CD4-positive, alpha-beta T cell treated with Interleukin-6 for 4 hours (primary cell): ENCODE measurements around the gene TRAPPC11.

Experiments
- DNase-seq: peaks from one replicate; pipeline ENCODE4 v3.0.0-alpha.2; 2020; ENCODE audit warnings: mixed read lengths

Gene TRAPPC11

DNA sequence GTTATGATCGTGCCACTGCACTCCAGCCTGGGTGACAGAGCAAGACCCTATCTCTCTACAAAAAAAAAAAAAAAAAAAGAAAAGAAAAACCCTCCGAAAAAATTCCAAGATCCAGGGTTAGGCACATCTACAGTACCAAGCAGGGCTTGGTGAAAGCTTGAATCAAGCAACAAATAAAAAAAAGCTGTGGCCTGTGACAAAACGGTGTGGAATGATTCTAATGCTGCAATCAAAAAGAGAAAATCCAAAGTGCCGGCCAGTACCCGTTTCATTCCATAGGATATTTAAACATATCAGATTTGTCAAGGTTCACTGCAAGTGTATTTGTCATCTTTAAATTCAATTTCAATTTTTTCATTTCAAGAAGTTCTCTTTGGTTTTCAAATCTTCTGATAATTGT, 20.7 kb upstream of the TRAPPC11 start:
- DNase-seq: no peak

DNA sequence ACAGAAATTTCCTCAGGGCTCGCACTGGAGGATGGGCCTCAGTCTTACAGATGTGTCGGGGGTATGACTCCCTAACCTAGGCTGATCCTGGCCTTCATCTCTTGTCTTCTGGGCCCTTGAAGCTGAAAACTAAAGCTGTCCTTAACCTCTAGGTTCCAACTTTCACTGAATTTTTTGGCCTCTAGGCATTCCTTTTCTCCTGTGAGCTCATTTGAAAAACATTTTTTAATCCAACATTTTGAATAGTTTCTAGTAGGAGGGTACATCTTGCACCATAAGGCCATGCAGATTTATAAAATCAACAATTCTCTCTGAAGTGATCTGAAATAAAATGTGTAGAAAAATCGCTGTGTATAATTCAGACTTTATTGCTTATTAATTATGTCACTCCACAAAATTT, 19.8 kb upstream of the TRAPPC11 start:
- no peak for DNase-seq

DNA sequence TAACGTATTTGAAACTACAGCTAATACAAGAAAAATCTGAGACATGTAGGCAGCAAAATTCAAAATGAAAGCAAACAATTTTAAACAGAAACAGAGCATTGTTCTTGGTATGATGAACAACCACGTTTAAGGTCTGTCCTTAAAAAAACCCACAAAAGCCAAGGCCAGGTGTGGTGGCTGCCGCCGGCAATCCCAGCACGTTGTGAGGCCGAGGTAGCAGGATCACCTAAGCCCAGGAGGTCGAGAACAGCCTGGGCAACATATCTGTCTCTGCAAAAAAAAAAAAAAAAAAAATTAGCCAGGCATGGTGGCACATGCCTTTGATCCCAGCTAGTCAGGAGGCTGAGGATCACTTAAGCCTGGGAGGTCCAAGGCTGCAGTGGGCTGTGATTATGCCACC, 13.8 kb upstream of the TRAPPC11 start:
- no peak for DNase-seq

DNA sequence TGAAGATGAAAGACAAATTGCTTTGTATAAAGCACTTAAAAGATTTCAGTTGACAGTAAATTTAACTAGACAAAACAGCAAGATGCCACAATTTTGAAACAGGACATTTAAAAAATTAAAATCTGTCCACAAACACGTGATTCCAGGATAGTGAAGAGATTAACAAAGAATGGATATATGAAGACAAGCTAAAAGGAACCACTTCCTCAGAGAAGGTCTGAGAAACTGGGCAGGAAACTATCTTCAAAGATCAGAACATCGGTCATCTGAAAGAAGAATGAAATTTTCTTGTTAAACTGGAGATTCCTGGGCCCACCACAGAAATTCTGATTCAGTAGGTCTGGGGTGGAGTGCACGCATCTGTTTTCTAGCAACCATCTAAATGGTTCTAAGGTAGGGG, 1.5 kb upstream of the TRAPPC11 start:
- DNase-seq: no peak

DNA sequence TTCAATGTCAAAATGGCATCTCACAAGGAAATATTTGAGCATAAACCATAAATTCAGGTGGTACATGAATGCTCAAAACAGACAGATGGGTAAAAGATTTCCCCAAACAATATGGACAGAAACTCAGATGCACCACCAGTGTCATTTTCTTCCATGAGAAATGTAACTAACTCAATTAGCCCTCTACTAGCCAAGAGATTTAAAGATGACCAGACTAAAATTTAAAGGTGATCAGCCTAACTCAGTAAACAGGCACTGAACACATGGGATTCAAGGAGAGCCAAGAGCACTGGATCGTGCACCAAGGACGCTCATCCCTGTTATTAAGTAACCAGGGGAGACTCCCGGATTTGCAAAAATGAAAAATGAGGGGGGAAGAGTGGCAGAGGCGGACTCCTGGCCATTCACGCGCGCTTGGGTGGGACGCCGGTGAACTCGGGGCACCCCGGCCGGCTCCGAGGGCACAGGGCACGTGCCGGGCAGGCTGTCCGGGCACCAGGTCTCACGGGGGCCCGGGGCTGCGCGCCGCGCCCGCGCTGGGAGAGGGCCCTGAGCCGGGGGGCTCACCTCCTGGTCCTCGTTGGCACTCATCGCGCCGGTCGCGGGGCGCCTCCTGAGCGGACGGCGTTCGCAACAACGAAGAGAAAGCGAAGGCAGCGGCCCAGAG, 598 bp upstream of the TRAPPC11 start:
- DNase-seq: peak; percentile 9

DNA sequence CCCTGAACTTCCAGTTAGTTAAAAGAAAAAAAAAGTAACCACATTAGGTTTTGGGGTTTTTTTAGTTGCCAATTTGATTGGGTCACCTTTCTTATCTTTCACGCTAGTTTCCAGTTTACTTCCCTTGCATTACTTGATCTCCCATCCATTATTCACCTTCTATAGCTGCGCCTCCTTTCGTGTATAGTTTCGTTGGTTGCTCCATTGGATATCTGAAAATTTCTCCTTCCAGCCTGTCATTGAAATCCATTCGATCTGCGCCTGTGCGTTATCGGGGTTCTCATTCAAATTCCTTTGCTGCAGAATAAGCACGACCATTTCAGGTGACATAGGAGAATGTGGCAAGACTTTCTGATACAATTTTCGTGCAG, 764 bp downstream of the TRAPPC11 start:
- no peak for DNase-seq

DNA sequence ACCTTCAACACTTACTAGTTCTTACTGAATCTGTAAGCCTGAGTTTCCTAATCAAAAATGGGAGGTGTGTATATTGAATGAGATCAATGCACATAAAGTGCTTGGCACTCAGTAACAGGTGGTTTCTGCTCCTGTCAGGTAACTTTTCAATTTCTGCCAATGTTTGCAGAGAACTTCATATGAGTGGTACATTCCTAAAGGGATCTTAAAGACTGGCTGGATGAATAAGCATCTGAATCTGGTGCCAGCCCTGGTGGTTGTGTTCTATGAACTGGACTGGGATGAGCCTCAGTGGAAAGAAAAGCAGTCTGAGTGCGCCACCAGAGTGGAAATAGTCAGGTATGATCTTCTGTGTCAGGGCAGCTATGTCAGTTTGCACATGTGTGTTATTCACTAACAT, 7.0 kb downstream of the TRAPPC11 start:
- DNase-seq: no peak

DNA sequence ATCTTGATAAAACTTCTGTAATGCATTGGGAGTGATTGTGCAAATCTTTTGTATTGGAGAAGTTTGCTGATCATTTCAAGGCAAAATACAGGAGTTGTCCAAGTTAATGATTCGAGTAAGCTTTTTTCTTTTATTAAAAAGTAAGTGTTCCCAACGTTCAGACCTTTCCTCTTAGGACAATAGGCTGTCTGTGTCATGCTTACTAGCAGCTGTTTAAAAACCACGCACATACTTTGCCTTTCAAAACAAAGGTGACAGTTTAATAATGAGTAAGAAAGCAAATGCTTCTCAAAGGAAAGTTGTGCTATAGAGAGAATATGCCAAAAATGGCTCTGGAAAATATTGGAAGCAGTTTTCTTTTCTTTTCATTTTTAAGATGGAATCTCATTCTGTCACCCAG, 11.2 kb downstream of the TRAPPC11 start:
- no peak for DNase-seq

DNA sequence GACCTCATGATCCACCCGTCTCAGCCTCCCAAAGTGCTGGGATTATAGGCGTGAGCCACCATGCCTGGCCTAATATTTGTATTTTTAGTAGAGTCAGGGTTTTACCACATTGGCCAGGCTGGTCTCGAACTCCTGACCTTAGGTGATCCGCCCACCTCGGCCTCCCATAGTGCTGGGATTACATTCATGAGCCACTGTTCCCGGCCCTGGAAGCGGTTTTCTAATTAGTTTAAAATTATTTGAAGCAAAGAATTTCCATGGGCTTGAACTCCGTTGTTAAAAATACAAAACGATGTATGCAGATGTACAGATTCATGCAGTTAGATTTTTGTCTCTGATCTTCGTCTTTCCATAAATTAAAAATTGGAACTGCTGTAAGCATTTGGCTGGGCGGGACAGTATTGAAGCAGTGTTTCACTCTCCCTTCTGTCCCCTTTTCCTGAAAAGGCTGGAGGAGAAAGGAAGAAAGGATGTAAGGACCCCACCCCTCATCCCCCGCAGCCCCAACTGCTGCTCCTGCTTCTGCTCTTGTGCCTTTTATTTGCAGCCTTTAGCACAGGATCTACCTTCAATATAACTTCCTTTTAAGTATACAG, 12.0 kb downstream of the TRAPPC11 start:
- DNase-seq: no peak

DNA sequence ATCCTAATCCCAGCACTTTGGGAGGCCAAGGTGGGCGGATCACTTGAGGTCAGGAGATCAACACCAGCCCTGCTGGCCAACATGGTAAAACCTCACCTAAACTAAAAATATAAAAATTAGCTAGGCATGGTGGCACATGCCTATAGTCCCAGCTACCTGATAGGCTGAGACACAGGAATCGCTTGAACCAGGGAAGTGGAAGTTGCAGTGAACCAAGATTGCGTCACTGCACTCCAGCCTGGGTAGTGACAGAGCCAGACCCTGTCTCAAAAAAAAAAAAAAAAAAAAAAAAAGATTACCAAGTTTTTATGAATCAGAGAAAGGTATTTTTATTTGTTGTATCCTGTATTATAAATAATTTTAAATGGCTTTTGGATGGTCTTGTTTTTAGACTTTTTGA, 15.1 kb downstream of the TRAPPC11 start:
- DNase-seq: no peak

DNA sequence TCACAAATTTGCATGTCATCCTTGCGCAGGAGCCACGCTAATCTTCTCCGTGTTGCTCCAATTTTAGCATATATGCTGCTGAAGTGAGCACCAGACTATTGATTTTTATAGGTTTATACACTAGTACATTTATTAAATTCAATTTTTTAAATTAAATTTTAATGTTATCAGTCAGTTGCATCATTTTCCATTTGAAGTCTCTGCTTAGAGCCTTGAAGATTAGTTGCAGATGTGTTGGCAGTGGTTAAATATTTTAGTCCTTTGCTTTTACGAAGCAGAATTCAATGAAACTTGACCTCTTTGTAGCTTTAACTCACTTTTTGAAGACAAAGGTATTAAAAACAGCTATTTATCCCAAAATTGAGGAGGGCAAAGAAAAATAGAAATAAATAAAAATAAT, 16.5 kb downstream of the TRAPPC11 start:
- no peak for DNase-seq

DNA sequence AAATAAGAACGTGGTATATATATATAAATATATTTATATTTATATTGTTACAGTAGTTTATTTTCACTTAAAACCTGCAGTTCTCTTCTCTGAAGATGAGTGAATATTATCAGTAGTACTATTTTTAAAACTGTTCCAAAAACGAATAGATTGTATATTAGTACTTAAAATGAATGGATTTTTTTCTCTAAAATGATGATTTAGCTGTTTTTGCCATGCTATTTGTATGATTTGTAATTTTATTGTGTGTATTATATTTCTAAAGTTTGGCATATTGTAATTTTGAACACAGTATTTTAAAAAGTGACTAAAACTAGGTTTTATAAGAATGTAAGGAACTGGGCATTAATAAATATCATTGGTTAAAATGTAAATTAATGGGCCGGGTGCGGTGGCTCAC, 22.0 kb downstream of the TRAPPC11 start:
- DNase-seq: no peak

DNA sequence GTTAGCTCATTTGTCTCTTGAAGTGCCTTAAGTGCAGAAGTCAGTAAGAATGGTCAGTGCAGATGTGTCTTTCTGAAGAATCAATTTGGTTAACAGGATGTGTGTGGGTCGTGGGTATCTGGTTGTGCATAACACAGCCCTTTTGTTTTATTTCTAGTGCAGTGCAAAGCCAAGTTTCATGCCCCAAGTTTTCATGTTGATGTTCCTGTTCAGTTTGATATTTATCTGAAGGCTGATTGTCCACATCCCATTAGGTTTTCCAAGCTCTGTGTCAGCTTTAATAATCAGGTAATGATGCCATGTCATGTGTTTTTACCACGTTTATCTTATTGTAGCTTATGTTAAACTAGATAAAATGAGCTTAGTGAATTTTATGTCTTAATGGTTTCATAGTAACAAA, 27.4 kb downstream of the TRAPPC11 start:
- DNase-seq: no peak

DNA sequence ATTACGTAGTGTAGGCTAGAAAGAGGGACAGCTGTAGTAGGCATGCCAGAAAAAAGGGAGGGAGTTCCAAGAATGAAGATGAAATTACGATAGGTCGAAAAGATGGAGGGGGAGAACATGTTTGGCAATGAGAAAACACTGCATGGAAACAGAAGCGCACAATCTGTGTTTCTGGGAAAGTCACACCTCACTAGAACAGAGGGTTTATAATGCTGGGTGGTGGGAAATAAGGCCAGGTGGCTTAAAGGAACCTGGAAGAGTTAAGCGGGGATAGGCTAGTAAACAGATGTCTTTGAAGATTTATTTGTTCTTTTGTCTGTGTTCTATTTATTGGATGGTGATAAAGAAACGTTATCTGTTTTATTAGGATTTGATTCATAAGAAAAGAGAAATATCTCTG, 29.1 kb downstream of the TRAPPC11 start:
- DNase-seq: no peak

DNA sequence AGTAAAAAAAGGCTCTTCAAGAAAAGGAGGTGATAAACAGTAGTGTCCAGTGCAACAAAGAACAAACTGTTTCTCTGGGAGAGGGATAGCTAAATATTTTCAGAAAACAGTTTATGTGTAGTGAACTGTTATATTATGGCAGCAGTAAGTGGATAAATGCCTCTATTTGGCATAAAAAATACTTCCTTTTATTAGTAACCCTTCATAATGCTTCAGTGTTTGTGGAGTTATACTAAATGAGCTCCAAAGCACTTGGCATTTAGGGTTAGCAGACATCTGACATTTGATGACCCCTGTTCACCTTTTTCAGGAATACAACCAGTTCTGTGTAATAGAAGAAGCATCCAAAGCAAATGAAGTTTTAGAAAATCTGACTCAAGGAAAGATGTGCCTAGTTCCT, 31.9 kb downstream of the TRAPPC11 start:
- no peak for DNase-seq

DNA sequence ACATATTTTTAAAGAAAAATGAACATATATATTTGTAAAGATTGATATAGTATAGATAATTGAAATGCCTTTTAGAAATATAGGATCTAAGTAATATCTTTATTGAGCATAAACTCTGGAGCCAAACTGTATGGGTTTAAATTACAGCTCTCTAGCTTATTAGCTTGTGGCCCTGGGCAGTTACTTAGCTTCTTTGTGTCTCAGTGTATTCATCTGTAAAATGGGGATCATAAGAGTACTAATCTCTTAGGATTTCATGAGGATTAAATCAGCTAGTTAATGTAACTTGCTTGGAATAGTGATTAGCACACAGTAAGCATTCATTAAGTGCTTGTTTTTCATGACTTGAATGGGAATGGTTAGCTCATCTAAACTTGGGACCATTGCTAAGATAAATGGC, 32.8 kb downstream of the TRAPPC11 start:
- DNase-seq: no peak

DNA sequence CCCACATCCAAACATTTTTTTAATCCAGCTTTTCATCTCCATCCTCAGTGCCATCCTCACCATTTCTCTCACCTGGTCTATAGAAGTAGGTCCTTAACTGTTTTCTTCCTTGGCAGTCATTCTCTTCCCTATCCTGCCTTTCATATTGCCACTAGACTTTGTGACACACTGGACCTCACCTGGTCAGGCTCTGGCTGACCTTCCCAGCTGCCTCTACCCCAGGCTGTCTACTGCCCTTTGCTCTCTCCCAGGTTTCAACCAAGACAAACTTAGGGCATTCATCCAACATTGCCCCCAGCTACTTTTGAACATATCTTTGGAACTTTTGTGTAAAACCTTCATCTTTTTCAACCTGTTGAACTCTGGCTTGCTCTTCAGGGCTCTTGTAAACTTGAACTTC, 39.8 kb downstream of the TRAPPC11 start:
- DNase-seq: no peak

DNA sequence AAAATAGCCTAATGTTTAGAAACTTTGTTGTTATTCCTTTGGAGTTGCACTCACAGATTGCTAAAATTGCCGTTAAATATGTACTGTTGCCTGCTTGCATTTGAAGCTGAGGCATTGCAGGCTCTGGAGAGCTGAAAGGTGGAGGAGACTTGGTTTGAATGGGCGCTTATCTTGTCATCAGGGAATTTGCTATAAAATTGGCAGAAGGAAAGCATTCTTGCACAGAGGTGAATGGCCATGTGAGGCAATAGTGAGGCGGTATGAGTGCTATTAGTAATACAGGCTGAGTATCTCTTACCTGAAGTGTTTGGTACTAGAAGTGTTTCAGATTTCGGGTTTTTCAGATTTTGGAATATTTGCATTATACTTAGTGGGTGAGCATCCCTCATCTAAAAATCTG, 41.3 kb downstream of the TRAPPC11 start:
- no peak for DNase-seq

DNA sequence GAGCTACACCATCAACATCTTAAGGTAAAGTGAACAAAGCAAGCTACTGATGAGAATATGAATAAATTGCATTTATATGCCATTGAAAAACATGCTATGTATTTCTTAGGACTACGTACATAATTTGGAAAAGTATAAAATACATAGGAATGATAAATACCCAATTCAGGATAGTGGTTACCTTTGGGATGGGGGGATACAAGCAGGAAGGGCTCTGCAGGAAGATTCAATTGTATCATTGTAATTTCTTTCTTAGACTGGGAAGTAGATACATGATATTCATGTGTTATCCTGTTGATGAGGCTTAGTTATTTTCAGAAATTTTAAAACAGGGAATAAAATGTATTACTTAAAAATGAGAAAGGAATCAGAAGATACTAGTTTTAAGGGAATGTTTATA, 43.4 kb downstream of the TRAPPC11 start:
- no peak for DNase-seq

DNA sequence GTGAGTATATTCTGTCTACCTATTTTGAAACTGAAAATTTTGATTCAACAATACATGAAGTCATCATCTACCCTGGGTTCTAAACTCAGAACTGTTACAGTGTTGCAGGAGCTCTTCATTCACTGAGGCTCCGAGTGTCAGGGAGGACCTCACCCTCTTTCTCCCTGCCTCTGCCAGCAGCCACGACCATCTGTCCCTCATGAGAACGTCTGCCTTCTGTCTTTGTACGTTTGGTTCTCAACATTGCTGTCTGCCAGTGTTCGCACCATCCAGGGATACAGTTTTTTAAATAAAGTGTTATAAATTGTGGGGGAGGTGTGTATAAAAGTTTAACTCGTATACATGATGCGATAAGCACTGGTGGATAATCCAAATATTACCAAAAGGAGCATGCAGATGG, 55.5 kb downstream of the TRAPPC11 start:
- DNase-seq: no peak

DNA sequence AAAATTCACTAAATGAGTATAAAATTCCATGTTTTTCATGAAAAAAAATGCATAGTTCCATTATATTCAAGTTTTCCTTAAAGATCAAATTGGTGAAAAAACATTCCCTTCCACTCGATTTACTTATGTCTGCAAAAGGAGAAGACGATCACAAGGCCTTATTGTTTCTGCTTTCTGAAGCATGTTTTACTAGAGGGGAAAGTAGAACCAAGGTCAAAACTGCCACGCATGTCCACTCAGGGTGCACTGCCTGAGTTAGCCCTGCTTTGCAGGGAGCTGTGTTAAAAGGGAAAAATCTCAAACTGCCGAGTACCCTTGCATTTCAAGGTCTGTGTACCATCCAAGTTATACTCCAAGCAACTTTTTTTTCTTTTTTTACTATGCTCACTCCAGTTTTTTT, 57.2 kb downstream of the TRAPPC11 start:
- no peak for DNase-seq

DNA sequence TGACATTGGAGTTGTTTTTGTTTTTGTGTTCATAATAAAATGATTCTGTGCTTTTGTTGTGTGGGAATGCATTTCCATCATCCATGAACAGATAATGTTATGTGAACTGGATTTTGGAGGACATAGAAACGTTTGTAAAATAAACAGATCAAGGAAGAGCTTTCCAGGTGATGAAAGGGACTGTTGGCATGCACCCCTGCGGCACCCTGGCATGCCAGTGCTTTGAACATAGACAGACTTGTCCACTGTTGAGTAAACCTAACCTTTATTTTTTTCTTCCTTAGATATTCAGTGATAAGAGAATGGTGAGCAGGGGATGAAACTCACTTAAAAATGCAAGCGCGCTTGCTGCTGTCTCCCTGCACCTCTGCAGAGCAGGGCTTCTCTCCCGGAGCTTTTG, 59.8 kb downstream of the TRAPPC11 start:
- DNase-seq: no peak

DNA sequence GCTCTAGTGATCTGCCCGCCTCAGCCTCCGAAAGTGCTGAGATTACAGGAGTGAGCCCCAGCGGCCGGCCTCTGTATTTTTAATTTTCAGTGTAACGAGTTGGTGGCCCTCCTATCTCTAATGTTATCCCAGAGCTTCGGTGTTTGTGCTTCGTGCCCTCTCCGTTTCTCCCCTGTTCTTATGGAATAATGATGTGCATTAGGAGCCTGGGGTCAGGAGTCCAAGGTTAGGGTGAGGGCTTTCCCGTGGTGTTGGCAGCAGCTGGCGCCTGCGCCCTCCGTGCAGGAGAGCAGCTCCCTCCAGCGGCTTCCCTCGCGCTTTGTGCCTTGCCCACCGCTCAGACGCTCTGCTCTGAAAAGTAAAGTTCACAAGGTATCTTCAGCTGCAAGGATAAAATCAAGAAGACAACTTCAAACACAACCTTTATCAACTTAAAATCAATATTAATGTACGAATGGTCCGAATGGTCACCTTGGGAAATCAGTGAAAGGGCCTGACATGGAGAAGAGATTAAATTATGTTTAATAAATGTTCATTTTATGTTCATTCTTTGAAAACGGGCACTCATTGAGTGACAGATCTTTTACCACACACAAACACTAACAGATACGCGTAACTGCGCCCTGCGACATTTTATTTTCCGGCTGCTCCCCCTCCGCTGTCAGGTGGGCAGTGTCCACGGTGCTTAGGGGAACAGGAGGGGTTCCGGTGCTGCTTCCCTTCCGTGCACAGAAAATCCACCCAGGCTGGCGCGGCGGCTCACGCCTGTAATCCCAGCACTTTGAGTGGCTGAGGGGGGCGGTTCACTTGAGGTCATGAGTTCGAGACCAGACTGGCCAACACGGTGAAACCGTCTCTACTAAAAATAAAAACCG, 62.4 kb downstream of the TRAPPC11 start:
- DNase-seq: peak; percentile 57
